ENCODE results near the gene ADAMTS9.

The ADAMTS9 gene

DNA sequence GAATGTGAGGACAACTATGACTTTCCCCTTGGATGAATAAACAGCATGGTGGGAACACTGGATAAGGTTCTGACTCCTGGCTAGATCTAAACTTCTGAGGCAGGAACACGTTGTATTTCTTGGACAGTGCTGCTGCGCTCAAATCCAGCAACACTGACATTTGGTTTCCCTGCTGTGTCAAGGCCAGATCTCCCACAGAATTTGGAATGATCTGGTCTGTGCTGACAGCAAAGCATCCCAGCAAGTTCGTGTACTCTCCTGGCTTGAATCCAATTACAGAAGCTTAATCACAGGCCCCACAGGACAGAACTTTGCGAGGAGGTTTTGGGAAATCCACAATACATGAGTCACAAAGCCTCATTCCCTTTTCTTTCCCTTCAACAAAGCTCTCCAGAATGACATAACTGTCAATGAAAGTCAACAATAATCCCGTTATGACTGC, 92.5 kb downstream of the ADAMTS9 start:
- in situ Hi-C loops (cut with HindIII; ENCODE audit: low sequenced_read_pairs), result no loop called here
- TF ChIP-seq, protein P1, sequence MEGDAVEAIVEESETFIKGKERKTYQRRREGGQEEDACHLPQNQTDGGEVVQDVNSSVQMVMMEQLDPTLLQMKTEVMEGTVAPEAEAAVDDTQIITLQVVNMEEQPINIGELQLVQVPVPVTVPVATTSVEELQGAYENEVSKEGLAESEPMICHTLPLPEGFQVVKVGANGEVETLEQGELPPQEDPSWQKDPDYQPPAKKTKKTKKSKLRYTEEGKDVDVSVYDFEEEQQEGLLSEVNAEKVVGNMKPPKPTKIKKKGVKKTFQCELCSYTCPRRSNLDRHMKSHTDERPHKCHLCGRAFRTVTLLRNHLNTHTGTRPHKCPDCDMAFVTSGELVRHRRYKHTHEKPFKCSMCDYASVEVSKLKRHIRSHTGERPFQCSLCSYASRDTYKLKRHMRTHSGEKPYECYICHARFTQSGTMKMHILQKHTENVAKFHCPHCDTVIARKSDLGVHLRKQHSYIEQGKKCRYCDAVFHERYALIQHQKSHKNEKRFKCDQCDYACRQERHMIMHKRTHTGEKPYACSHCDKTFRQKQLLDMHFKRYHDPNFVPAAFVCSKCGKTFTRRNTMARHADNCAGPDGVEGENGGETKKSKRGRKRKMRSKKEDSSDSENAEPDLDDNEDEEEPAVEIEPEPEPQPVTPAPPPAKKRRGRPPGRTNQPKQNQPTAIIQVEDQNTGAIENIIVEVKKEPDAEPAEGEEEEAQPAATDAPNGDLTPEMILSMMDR (IDR thresholded peaks at IDR 0.05; ENCODE audit: low read depth, low read length, missing control alignments), result no peak
- no peak overlapping the region for H3K4me3 ChIP-seq (ENCODE audit: low read depth, low read length)
- DNase-seq (ENCODE audit: low read depth), result peak; percentile 99

GRCh38 chr3:64594134-64594533, 93.7 kb downstream of the ADAMTS9 start:
- TF ChIP-seq, protein P1 (IDR thresholded peaks at IDR 0.05; ENCODE audit: low read depth, low read length, missing control alignments), result no peak
- in situ Hi-C loops (cut with HindIII; ENCODE audit: low sequenced_read_pairs), result no loop called here
- DNase-seq (ENCODE audit: low read depth), result peak; percentile 19
- H3K4me3 ChIP-seq (ENCODE audit: low read depth, low read length), result no peak overlapping the region

DNA sequence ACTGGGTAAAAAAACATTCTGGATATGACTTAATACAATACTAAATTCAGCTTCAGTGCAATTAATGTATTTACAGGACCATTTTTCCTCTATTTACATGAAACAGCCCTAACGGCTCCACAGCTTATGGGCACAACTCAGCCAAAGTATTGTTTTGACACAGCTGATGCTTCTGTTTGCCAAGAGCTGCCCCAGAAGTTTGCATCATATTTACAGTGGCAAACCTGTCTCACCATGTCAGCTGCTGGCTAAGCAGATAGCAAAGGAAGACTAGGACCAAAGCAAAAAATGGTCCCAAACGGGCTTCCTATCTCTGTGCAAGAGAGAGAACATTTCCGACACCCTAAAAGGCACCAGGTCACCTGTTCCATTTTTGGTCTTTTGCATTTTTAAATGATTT, 94.5 kb downstream of the ADAMTS9 start:
- no peak overlapping the region for H3K4me3 ChIP-seq (ENCODE audit: low read depth, low read length)
- DNase-seq (ENCODE audit: low read depth), result no peak
- in situ Hi-C loops (cut with HindIII; ENCODE audit: low sequenced_read_pairs), result no loop called here
- TF ChIP-seq, protein P1 (IDR thresholded peaks at IDR 0.05; ENCODE audit: low read depth, low read length, missing control alignments), result no peak

DNA sequence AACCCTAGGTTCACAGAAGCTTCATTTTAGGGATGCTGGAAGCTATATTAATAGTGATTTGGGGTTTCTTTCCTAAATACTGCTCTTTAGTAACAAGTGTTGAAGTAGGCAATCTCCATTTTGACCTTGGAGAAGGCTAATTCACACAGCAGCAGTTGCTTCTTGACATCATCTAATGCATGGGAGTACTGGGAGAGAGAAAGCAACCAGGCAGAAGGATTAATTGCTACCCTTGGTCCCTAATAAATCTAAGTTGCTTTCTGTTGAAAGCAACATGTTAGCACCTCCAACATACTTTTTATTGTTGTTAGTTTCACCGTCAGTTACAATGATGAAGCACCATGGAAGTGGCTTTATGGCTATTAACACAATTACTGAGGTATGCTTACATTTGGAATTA, 96.2 kb downstream of the ADAMTS9 start:
- H3K4me3 ChIP-seq (ENCODE audit: low read depth, low read length), result no peak overlapping the region

DNA sequence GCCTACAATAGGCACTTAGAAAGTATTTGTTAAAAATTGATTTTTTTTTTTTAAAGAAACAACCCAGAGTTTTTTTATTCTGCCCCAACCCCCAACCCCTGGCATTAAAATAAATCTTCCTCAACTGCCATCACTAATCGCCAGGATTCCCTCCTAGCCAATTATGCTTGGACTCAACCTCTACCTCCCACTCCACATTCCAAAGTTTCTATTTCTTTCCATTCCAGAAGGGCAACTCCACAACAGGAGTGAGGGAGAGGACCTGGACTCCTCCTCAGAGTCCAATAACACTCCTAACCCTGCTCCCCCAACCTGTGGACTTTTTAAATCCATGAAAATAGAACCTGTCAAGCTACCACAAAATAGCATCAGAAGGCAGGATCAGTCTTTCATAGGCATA, 99.4 kb downstream of the ADAMTS9 start:
- DNase-seq (ENCODE audit: low read depth), result no peak
- in situ Hi-C loops (cut with HindIII; ENCODE audit: low sequenced_read_pairs), result no loop called here
- TF ChIP-seq, protein P1 (IDR thresholded peaks at IDR 0.05; ENCODE audit: low read depth, low read length, missing control alignments), result no peak
- no peak overlapping the region for H3K4me3 ChIP-seq (ENCODE audit: low read depth, low read length)

More for the DNA sequence above, 96.2 kb downstream of the ADAMTS9 start:
- TF ChIP-seq, protein P1 (IDR thresholded peaks at IDR 0.05; ENCODE audit: low read depth, low read length, missing control alignments), result no peak
- in situ Hi-C loops (cut with HindIII; ENCODE audit: low sequenced_read_pairs), result no loop called here
- DNase-seq (ENCODE audit: low read depth), result no peak

DNA sequence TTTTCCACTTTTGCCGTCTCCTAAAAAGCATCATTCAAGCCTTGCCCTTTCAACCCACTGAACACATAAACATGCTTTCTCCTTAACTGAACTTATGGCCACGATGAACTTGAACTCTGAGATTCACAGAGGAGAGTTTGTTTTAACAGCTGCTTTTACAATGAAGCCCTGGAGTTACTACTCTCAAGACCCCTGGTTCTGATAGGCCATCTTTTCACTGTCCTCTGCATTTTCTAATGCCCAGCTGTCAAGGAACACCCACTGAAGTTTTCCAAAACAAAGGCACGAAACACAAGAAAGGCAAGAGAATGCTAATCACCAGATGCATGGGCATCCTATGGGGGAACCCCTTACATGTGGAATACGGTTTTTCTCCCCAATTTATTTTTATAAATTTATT, 100.8 kb downstream of the ADAMTS9 start:
- TF ChIP-seq, protein P1 (IDR thresholded peaks at IDR 0.05; ENCODE audit: low read depth, low read length, missing control alignments), result no peak
- no peak overlapping the region for H3K4me3 ChIP-seq (ENCODE audit: low read depth, low read length)
- DNase-seq (ENCODE audit: low read depth), result no peak
- in situ Hi-C loops (cut with HindIII; ENCODE audit: low sequenced_read_pairs), result no loop called here

DNA sequence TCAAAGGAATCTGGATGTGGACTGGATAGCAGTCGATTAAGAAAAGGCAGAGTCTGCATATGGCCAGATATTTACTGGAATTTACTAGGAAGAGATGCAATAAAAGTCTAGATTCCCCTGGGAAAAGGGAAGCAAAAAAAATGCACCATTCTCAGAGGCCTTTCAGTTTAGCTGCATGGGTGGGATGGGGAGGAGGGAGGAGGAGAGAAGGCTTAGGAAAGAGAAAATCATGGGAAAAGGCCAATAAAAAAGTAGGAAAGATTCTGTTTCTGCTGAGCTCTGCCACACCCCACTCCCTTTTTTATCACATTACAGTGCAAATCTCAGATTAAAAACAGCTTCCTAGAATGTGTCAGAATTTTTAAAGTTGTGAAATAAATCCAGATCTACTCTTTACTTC, 103.6 kb downstream of the ADAMTS9 start:
- in situ Hi-C loops (cut with HindIII; ENCODE audit: low sequenced_read_pairs), result no loop called here
- DNase-seq (ENCODE audit: low read depth), result no peak
- TF ChIP-seq, protein P1 (IDR thresholded peaks at IDR 0.05; ENCODE audit: low read depth, low read length, missing control alignments), result no peak
- H3K4me3 ChIP-seq (ENCODE audit: low read depth, low read length), result no peak overlapping the region
